Esophagus muscularis mucosa (tissue), 4 donors: ENCODE results near the gene NDUFA12. TPM values are rescaled to one million over a fixed set of nuclear protein-coding genes. Genes with fewer than 3 reads are reported as not detected.
A peak's percentile ranks its signal among the peaks of the same experiment; 100 is the strongest.

Source experiments
- DNase-seq: peaks from one replicate; pipeline ENCODE4 v3.0.0-alpha.2; 2017; ENCODE audit errors: extremely low spot score
- H3K27ac ChIP-seq, 4 donors: fragments of 200-600 bp; sonication (generic); replicated peaks in 1 of 4; 1 replicate in 3 of 4; 2 replicates in 1 of 4; pipeline ENCODE4 v1.5.1; 2016 to 2019; ENCODE audit warnings: mild to moderate bottlenecking in 1 of 4
- H3K27me3 ChIP-seq, 4 donors: fragments of 200-600 bp; sonication (generic); one replicate each; pipeline versions ENCODE4 v1.5.1 to v1.6.0; 2016 to 2019
- H3K36me3 ChIP-seq, 4 donors: fragments of 200-600 bp; sonication (generic); one replicate each; pipeline ENCODE4 v1.5.1; 2016 to 2019
- H3K4me1 ChIP-seq, 4 donors: fragments of 200-600 bp; sonication (generic); one replicate each; pipeline ENCODE4 v1.5.1; 2016 to 2019
- H3K4me3 ChIP-seq, 4 donors: fragments of 200-600 bp; sonication (generic); 1 replicate in 2 of 4; 2 replicates in 2 of 4; pipeline ENCODE4 v1.5.1; 2016 to 2019; ENCODE audit warnings: mild to moderate bottlenecking in 4 of 4, moderate library complexity in 1 of 4
- H3K9me3 ChIP-seq, 4 donors: fragments of 200-600 bp; sonication (generic); 1 replicate in 3 of 4; 2 replicates in 1 of 4; pipeline ENCODE4 v1.5.1; 2016 to 2019
- CTCF ChIP-seq, 3 experiments: fragments of 200-600 bp in 2 of 3; fragments of 450-650 bp in 1 of 3; sonication (generic) in 2 of 3; IDR thresholded peaks; one replicate each; pipeline ENCODE4 v1.5.1; 2017 to 2019; ENCODE audit warnings: antibody characterized with exemption in 3 of 3, mild to moderate bottlenecking in 2 of 3, moderate library complexity in 1 of 3
- EP300 ChIP-seq: sonication (generic); formaldehyde crosslinking; IDR thresholded peaks from one replicate; pipeline ENCODE4 v1.6.1; 2017; ENCODE audit warnings: antibody characterized with exemption
- POLR2A ChIP-seq: fragments of 450-650 bp; IDR thresholded peaks from one replicate; pipeline ENCODE4 v1.6.1; 2017; ENCODE audit warnings: antibody characterized with exemption, moderate library complexity, mild to moderate bottlenecking, low read depth
- POLR2AphosphoS5 ChIP-seq, 2 donors: sonication (generic); formaldehyde crosslinking; IDR thresholded peaks; one replicate each; pipeline ENCODE4 v1.6.1; 2017; ENCODE audit warnings: antibody characterized with exemption in 2 of 2
- WGBS: methylation state at CpG from one replicate; pipeline ENCODE4 v1.1.5; 2018; 5-methylcytosine and 5-hydroxymethylcytosine counted together
- intact Hi-C: fragments of 100-400 bp; cut with DNase I; formaldehyde crosslinking; loops from one replicate; pipeline ENCODE4 v1.15.1; 2023
- total RNA-seq, 4 donors: library from RNA; depleted of rRNA; stranded (reverse); fragments of >200 nt; gene quantifications; one replicate each; pipeline versions ENCODE4 v1.1.0 to v1.2.1, GENCODE V29; 2016

The NDUFA12 gene
- total RNA-seq, 4 donors from 2014 or later: 72.3 to 154 (median 106) TPM

- Histone ChIP-seq H3K36me3 (no peaks in the 10 kb centered on the region), H3K27me3 (no peaks in the 10 kb centered on the region), H3K4me3 (no peak overlapping the region), H3K4me1 (peaks cover 8 to 18% (median 15%) of the 10 kb centered on the region in 4 donors), H3K9me3 (no peaks in the 10 kb centered on the region), H3K27ac (no peak overlapping the region)
- no peak for DNase-seq
- TF ChIP-seq EP300: no peak
- peak in 1 of 2 donors; percentile 23 for TF ChIP-seq POLR2AphosphoS5 (IDR thresholded peaks at IDR 0.05)
- no peak for TF ChIP-seq POLR2A
- TF ChIP-seq CTCF (IDR thresholded peaks at IDR 0.05): no peak
- 0% methylated on average over 1 of the region's 1 CpG for WGBS
- intact Hi-C loops: no loop called here
Observed at GRCh38 chr12:94954029-94954685, 49.3 kb downstream of the NDUFA12 start.

DNA sequence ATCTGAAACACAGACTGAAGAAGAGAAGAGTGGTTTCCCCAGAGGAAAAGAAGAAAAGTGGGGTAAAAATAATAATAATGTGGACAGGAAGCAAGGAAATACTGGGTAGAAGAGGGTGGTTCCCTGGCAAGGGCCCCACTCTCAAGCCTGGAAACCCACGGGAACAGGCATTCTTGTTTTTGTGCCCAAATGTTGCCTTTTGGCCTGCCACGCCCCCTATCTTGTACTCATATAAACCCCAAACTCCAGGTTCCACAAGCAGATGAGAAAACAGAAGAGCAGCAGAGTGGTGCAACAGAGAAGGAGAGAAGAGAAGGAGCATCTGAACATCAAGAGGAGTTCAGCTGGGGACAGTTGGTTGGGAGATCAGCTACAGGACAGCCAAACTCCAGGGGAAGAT lies 51.2 kb downstream of the NDUFA12 start:
- TF ChIP-seq POLR2A: no peak
- no peak for TF ChIP-seq EP300
- no peak for TF ChIP-seq POLR2AphosphoS5 (IDR thresholded peaks at IDR 0.05)
- TF ChIP-seq CTCF (IDR thresholded peaks at IDR 0.05): no peak
- 48% methylated on average over 2 of the region's 2 CpGs for WGBS

GRCh38 chr12:94951071-94951934 lies 52.2 kb downstream of the NDUFA12 start:
- 68% methylated on average over 7 of the region's 7 CpGs for WGBS
- intact Hi-C loops: no loop called here
- TF ChIP-seq POLR2AphosphoS5 (IDR thresholded peaks at IDR 0.05): no peak
- no peak for TF ChIP-seq EP300
- no peak for TF ChIP-seq CTCF (IDR thresholded peaks at IDR 0.05)
- TF ChIP-seq POLR2A: no peak

More for the DNA sequence above, 51.2 kb downstream of the NDUFA12 start:
- intact Hi-C loops: no loop called here
- no peak for DNase-seq
- no peaks in the 10 kb centered on the region for H3K27me3 ChIP-seq
- no peaks in the 10 kb centered on the region for H3K9me3 ChIP-seq
- no peak overlapping the region for H3K4me3 ChIP-seq
- no peak overlapping the region for H3K27ac ChIP-seq
- peaks cover 8 to 14% (median 12%) of the 10 kb centered on the region in 4 donors for H3K4me1 ChIP-seq
- no peaks in the 10 kb centered on the region for H3K36me3 ChIP-seq

DNA sequence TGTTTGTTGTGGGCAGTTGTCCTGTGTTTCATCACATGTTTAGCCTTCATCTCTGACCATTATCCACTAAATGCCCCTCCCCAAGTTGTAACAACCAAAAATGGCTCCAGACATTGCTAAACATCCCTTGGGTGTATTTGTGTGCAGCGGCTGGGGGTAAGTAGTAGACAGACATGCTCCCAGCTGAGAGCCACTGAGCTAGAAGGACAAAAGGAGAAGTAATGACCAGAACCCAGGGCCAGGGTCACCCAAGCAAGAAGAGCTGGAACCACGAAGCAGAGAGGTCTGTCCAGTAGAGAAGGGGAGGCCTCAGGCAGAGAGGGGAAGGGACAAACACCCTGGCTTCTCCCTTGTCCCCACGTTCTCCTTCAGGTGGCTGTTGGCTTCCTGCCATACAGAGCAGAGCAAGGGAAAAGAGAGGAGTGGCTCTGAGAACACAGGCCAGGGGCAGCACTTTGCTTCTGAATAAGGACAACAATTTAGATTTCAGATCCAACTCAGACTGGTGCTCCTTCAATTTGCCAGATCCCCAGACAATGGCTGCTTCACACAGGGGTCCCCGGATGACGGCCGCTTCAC lies 55.2 kb downstream of the NDUFA12 start:
- intact Hi-C loops: no loop called here
- 88% methylated on average over 6 of the region's 6 CpGs for WGBS
- no peak overlapping the region for H3K27ac ChIP-seq

More at GRCh38 chr12:94951071-94951934, 52.2 kb downstream of the NDUFA12 start:
- no peaks in the 10 kb centered on the region for H3K36me3 ChIP-seq
- no peaks in the 10 kb centered on the region for H3K27me3 ChIP-seq
- H3K27ac ChIP-seq: no peak overlapping the region
- no peak overlapping the region for H3K4me3 ChIP-seq
- peaks cover under 1 to 8% (median 5%) of the 10 kb centered on the region in 4 donors for H3K4me1 ChIP-seq
- DNase-seq: no peak
- H3K9me3 ChIP-seq: no peaks in the 10 kb centered on the region

More for the DNA sequence above, 55.2 kb downstream of the NDUFA12 start:
- no peak for DNase-seq
- no peak for TF ChIP-seq POLR2A
- no peak for TF ChIP-seq CTCF (IDR thresholded peaks at IDR 0.05)
- no peak for TF ChIP-seq EP300
- Histone ChIP-seq H3K36me3 (no peaks in the 10 kb centered on the region), H3K9me3 (no peaks in the 10 kb centered on the region), H3K4me3 (no peak overlapping the region), H3K27me3 (no peaks in the 10 kb centered on the region), H3K4me1 (peaks cover 0 to 6% (median 2%) of the 10 kb centered on the region in 4 donors)
